ENCODE measurements around the gene C1orf50.

DNA sequence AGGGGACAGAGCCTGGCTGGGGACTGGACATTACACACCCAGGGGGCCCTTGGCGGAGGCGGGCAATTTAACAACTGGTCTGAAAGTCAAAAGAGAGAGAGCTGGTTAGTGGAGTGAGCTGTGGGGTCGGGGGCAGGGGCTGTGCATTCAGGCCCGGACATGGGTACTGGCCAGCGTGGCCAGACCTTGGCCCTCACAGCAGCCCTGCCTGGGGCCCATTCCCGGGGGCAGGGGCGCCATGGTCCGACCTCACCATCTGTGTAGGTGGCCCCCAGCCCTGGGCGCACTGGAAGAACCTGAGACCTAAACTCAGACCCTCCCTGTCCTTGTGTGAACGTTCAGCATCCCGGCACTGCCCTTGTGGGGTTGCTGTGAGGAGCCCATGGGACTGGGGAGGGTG is 32.0 kb upstream of the C1orf50 start:
- TF ChIP-seq POLR2AphosphoS5 (IDR thresholded peaks at IDR 0.05) (no peak), POLR2A (IDR thresholded peaks at IDR 0.05) (no peak)
- TF ChIP-seq, protein P1, sequence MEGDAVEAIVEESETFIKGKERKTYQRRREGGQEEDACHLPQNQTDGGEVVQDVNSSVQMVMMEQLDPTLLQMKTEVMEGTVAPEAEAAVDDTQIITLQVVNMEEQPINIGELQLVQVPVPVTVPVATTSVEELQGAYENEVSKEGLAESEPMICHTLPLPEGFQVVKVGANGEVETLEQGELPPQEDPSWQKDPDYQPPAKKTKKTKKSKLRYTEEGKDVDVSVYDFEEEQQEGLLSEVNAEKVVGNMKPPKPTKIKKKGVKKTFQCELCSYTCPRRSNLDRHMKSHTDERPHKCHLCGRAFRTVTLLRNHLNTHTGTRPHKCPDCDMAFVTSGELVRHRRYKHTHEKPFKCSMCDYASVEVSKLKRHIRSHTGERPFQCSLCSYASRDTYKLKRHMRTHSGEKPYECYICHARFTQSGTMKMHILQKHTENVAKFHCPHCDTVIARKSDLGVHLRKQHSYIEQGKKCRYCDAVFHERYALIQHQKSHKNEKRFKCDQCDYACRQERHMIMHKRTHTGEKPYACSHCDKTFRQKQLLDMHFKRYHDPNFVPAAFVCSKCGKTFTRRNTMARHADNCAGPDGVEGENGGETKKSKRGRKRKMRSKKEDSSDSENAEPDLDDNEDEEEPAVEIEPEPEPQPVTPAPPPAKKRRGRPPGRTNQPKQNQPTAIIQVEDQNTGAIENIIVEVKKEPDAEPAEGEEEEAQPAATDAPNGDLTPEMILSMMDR (IDR thresholded peaks at IDR 0.05 in 8 of 11, conservative IDR thresholded peaks at IDR 0.05 in 3 of 11): no peak
